Right renal pelvis (tissue), 4 donors: ENCODE data around the gene BRSK2. TPM values are rescaled to one million over a fixed set of nuclear protein-coding genes. Genes with fewer than 3 reads are reported as not detected.

Experiments used
- DNase-seq, 4 donors: peaks; one replicate each; pipeline ENCODE4 v3.0.0-alpha.2; 2013; ENCODE audit warnings: low read depth in 4 of 4, low spot score in 3 of 4, missing footprints in 1 of 4
- polyA plus RNA-seq, 4 donors: library from polyadenylated mRNA; unstranded; fragments of 120-200 nt; gene quantifications; one replicate each; pipeline ENCODE4 v1.2.1, GENCODE V29; 2013; ENCODE audit not compliant: insufficient read length in 4 of 4

Gene BRSK2
- polyA plus RNA-seq, 4 donors: 0.26 to 1.1 (median 0.46) TPM

DNA sequence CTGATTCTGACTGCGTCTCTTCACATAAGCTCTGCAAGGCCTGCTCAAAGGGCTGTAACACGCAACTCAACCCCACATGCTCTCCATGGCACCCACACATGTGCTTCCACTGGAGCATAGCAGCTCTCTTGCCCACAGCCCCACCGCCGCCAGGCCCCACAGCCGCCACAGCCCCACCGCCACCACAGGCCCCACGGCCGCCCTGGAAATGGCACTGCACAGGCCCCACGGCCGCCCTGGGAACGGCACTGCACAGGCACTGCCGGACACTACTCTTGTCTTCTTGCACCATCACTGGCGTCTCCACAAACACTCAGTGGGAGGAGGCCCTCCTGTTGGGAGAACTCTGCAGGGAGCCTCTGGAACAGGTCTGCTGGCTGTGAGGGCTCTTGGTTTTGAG, 88.3 kb downstream of the BRSK2 start:
- no peak for DNase-seq

- no peak for DNase-seq
Measured at GRCh38 chr11:1478544-1478943, 88.8 kb downstream of the BRSK2 start.

DNA sequence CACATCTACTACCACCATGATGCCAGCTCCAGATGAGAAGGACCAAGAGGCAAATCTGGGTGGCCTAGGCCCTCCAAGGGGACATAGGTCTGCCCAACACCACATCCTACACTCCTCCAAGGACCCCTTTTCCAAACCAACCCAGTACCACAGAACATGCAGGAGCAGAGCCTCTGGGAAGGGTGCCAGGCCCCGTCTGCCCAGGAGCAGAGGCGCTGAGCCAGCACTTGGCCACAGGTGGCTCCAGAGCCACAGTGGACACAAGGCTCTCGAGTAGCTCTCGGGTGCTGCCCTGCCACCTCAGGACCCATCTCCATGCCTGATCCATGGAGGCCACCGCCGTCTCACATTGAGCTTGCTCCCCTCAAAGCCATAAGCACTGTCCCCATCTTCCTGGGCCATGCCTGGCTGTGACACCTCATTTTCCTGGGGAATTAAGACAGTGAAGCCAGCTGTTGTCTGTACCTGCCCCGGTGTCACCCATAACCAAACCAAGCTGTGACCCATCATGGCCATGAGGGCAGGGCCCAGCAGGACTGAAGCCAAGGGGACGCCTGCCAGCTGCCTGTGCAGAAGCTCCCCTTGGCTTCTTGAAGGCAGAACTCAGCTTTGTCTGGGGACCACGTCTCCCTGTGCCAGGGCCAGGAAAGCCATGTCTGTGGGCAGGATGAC, 89.4 kb downstream of the BRSK2 start:
- DNase-seq: no peak

DNA sequence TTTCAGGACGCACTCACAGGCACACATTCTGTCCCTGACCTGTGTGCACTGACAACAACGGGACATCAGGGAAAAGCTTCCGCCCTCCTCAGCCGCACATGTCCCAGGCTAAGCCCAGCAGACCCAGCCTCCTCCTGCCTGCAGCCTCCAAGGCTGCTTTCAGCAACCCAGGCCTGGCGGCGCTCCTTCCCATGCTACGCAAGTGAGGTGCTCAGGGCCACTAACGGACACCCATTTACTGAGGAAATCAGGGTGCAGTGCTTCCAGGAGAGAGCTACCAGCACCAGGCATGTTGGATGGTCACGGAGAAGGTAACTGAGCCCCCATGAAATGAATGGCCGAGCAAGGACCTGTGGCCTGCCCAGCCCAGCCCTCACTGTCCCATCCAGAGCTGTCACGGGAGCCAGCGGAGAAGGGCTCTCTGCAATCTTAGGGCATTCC, 90.0 kb downstream of the BRSK2 start:
- DNase-seq: no peak

DNA sequence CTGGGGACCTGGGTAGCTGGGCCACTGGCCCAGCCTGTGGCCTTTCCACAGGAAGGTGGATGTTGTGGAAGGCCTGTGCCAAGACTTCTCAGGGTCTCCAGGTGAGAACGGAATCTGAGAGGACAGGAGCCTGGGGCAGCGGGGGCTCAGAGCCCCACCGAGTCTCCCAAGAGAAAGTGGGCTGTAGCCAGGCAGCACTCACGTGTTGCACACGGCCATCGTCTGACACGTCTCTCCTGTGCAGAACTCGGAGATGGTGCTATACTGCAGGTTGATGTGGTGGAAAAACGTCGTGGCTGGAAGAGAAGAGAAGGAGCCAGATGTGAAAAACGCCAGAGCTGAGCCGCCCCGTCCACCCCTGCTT, 90.4 kb downstream of the BRSK2 start:
- no peak for DNase-seq

DNA sequence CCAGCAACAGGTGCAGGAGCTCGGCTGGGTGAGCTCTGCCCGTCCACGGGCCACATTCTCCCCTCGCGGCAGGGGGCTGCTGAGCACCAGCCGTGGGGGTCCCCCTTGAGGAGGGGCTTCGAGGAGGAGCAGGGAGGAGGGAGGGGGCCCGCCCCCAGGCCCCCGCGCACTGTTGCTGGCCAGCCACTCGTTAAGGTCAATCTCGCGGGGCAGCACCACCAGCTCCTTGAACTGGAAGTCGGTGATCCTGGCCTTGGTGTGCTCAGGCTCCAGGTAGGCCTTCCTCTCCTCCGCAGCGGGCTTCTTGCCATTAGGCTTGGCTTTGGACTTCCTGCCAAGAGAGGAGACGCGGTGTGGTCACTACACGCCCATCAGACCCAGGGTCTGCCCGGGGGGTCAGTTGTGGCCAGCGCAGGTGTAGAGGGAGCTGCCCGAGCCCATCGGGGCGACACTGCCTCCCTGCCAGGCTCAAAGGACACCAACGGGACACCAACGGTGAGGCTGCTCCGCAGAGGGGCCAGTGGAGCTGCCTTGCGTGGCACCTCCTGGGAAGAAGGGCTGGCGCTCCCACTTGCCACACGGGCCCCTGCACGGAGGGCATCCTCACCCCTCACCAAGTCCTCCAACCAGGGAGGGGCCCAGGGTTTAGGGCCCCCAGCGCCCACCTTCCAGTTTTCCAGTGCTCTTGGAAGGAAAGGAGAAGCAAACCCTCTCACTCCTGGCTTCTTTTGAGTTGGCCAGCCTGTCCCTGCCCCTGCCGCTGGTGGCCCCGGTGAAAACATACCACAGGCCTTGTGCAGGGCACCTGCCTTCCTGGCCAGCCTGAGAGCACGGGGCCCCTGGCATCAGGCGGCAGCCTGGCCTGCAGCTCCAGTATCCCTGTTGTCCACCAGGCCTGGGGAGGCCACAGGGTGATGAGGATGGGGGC, 91.1 kb downstream of the BRSK2 start:
- DNase-seq: no peak

DNA sequence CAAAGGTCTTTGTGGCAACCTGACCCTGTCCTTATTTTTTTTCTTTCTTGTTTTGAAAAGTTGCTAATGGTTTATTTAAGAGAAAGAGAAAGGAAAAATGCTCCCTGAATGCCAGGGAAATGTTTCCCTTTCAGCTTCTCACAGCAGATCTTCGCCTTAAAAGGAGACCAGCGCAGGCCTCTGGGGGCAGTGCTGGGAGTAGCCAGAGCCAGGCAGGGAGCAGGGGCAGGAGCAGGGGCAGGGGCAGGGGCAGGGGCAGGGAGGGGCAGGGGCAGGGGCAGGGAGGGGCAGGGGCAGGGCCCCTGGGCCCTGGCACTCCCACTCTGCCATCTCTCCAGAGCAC, 91.7 kb downstream of the BRSK2 start:
- no peak for DNase-seq

- no peak for DNase-seq
Measured at GRCh38 chr11:1481861-1482441, 92.2 kb downstream of the BRSK2 start.

GRCh38 chr11:1482581-1483444, 93.1 kb downstream of the BRSK2 start:
- DNase-seq: no peak

- no peak for DNase-seq
Measured at GRCh38 chr11:1483445-1483961, 93.8 kb downstream of the BRSK2 start.

GRCh38 chr11:1484061-1484671, 94.4 kb downstream of the BRSK2 start:
- DNase-seq: no peak

GRCh38 chr11:1484695-1485503, 95.2 kb downstream of the BRSK2 start:
- DNase-seq: no peak

GRCh38 chr11:1485504-1485885, 95.8 kb downstream of the BRSK2 start:
- DNase-seq: no peak

DNA sequence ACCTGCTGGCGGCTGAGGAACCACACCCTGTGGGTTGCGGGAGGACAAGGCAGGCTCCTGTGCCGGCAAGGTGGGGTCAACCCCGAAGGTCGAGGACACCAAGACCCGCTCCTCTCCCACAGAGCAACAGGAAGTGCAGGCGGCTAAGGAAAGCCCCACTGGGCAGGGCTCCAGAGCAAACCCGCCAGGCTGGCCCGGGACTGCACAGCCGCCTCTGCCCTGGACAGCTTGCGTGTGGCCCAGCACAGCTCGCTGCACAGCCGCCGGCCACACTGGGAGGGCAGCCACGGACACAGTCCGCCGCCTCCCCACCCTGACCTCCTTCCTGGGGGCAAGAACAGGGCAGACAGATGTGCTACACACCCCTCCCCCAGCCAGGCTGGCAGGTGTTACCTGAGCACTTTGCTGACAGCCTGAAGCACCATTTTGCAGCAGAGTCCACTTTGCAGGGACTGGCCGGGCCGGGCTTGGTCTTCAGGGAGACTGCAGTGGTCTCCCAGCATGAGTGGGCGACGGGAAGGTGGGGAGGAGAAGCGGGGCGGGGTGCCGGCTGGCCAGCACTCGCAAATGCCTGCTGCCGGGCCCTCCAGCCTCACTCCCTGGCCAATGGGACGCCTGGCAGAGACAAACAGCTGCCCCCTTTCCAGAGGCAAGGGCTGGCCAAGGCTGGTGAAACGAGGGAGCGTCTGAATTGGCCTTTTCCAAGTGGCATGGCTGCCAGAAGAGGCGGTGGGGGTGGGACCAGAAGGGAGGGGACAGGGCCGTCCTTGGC, 96.5 kb downstream of the BRSK2 start, which contains the start of gene MOB2:
Gene MOB2, minus strand, starts transcription at position 726 of the 772 bp plus-strand sequence. Its CDS starts 223 bp downstream, at position 503.
- DNase-seq: no peak

DNA sequence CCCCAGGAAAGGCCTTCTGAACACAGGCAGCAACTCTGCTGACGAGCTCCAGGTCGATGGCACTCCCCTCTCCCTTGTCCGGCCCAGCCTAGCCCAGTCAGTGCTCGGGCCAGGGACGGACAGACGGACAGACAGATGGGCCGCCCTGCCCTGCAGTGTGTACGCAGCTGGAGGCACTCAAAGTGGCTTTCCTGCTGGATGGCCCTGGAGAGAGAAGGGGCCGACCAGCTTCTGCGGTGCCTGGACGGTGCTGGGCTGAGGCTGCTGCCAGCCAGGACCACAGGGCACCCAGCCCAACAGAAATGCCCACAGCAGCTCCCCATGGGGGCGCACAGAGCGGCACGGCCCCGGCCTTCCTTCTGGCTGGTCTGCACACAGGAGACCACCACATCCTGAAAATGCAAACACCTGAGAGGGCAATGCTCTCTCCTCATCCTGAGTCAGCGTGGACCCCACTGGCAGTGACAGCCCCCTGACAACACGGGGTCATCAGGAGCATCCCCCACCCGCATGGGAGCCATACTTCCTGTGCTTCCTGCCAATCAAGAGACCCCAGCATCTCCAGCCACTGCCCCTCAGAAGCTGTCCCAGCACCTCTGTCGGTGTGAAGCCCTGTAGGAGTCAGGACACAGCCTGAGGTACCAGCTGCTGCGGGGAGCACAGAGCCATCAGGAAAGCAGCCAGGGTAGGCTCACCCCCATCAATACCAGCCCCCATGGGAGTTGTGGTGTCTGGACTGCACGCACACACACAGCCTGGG, 97.5 kb downstream of the BRSK2 start:
- DNase-seq: no peak

GRCh38 chr11:1487851-1488574, 98.3 kb downstream of the BRSK2 start:
- DNase-seq: no peak

- no peak for DNase-seq
Measured at GRCh38 chr11:1488575-1489180, 98.9 kb downstream of the BRSK2 start.
